H9 (cell line): Measurements from ENCODE around the gene OLIG2. TPM values are rescaled to one million over a fixed set of nuclear protein-coding genes. Genes with fewer than 3 reads are reported as not detected.

Source experiments
- DNase-seq: peaks from one replicate; pipeline ENCODE4 v3.0.0-alpha.2; 2017
- H2AFZ ChIP-seq: one replicate; pipeline ENCODE4 v1.6.1; 2013; ENCODE audit warnings: mild to moderate bottlenecking, low read length, control low read depth, moderate library complexity
- H2AK5ac ChIP-seq: 2 replicates; pipeline ENCODE4 v1.6.1; 2013; ENCODE audit warnings: low read length, control low read depth, mixed read lengths; ENCODE audit not compliant: insufficient read length
- H2BK120ac ChIP-seq: one replicate; pipeline ENCODE4 v1.6.1; 2013; ENCODE audit warnings: low read depth, mild to moderate bottlenecking, low read length, control low read depth, inconsistent platforms; ENCODE audit not compliant: poor library complexity, severe bottlenecking
- H2BK12ac ChIP-seq: 2 replicates; pipeline ENCODE4 v1.6.1; 2013; ENCODE audit warnings: low read length, control low read depth, mixed read lengths, low read depth; ENCODE audit not compliant: insufficient read length
- H2BK15ac ChIP-seq: 2 replicates; pipeline ENCODE4 v1.6.1; 2013; ENCODE audit warnings: low read depth, low read length, control low read depth
- H2BK20ac ChIP-seq: one replicate; pipeline ENCODE4 v1.6.1; 2013; ENCODE audit warnings: low read depth, mild to moderate bottlenecking, low read length, control low read depth, inconsistent platforms; ENCODE audit not compliant: poor library complexity, severe bottlenecking
- H2BK5ac ChIP-seq: 2 replicates; pipeline ENCODE4 v1.6.1; 2013; ENCODE audit warnings: low read length, control low read depth, mixed read lengths; ENCODE audit not compliant: insufficient read length
- H3K14ac ChIP-seq: 2 replicates; pipeline ENCODE4 v1.6.1; 2013; ENCODE audit warnings: low read length, control low read depth; ENCODE audit not compliant: insufficient read depth
- H3K18ac ChIP-seq: 2 replicates; pipeline ENCODE4 v1.6.1; 2013; ENCODE audit warnings: low read depth, mild to moderate bottlenecking, mixed read lengths, low read length, control low read depth; ENCODE audit not compliant: insufficient read length
- H3K23ac ChIP-seq: 2 replicates; pipeline ENCODE4 v1.6.1; 2013; ENCODE audit warnings: low read length, control low read depth, mixed read lengths, low read depth; ENCODE audit not compliant: insufficient read length
- H3K23me2 ChIP-seq: 2 replicates; pipeline ENCODE4 v1.6.1; 2013; ENCODE audit warnings: low read depth, mild to moderate bottlenecking, mixed read lengths, low read length, control low read depth; ENCODE audit not compliant: insufficient read length, poor library complexity, severe bottlenecking
- H3K27ac ChIP-seq: 2 replicates; pipeline ENCODE4 v1.5.1; 2013; ENCODE audit warnings: low read length, control low read depth, mixed read lengths, low read depth; ENCODE audit not compliant: insufficient read length
- H3K27me3 ChIP-seq: 2 replicates; pipeline ENCODE4 v1.6.1; 2013; ENCODE audit warnings: low read length, control low read depth, inconsistent platforms; ENCODE audit not compliant: insufficient read depth
- H3K4ac ChIP-seq: 2 replicates; pipeline ENCODE4 v1.6.1; 2013; ENCODE audit warnings: low read depth, mild to moderate bottlenecking, control low read depth, inconsistent platforms, low read length, moderate library complexity
- H3K4me1 ChIP-seq: 2 replicates; pipeline ENCODE4 v1.6.1; 2013; ENCODE audit warnings: low read length, control low read depth, inconsistent platforms; ENCODE audit not compliant: insufficient read depth
- H3K4me2 ChIP-seq: 2 replicates; pipeline ENCODE4 v1.6.1; 2013; ENCODE audit warnings: low read length, control low read depth, mixed read lengths; ENCODE audit not compliant: insufficient read length, insufficient read depth
- H3K56ac ChIP-seq: 2 replicates; pipeline ENCODE4 v1.6.1; 2013; ENCODE audit warnings: low read depth, mild to moderate bottlenecking, mixed read lengths, low read length, control low read depth; ENCODE audit not compliant: insufficient read length
- H3K79me1 ChIP-seq: 2 replicates; pipeline ENCODE4 v1.6.1; 2013; ENCODE audit warnings: low read depth, mild to moderate bottlenecking, moderate library complexity, low read length, control low read depth, inconsistent platforms; ENCODE audit not compliant: insufficient read depth, poor library complexity, severe bottlenecking
- H3K79me2 ChIP-seq: 2 replicates; pipeline ENCODE4 v1.6.1; 2013; ENCODE audit warnings: low read length, control low read depth, inconsistent platforms; ENCODE audit not compliant: insufficient read depth
- H3K9ac ChIP-seq: 2 replicates; pipeline ENCODE4 v1.6.1; 2013; ENCODE audit warnings: low read length, control low read depth, mixed read lengths; ENCODE audit not compliant: insufficient read length; ENCODE audit errors: extremely low read depth
- H3K9me3 ChIP-seq: one replicate; pipeline ENCODE4 v1.6.1; 2013; ENCODE audit warnings: low read depth, low read length, inconsistent platforms; ENCODE audit not compliant: control insufficient read depth
- H3T11ph ChIP-seq: one replicate; pipeline ENCODE4 v1.6.1; 2013; ENCODE audit warnings: mild to moderate bottlenecking, low read length, control low read depth, inconsistent platforms
- H4K20me1 ChIP-seq: one replicate; pipeline ENCODE4 v1.6.1; 2013; ENCODE audit not compliant: control insufficient read depth, insufficient read length, insufficient read depth
- H4K5ac ChIP-seq: 2 replicates; pipeline ENCODE4 v1.6.1; 2013; ENCODE audit warnings: low read depth, mild to moderate bottlenecking, mixed read lengths, low read length, control low read depth; ENCODE audit not compliant: insufficient read length
- H4K8ac ChIP-seq: replicated peaks from 2 replicates; pipeline ENCODE4 v1.6.1; 2013; ENCODE audit warnings: low read length, control low read depth, mixed read lengths, low read depth; ENCODE audit not compliant: insufficient read length
- H4K91ac ChIP-seq: 2 replicates; pipeline ENCODE4 v1.6.1; 2013; ENCODE audit warnings: low read depth, mild to moderate bottlenecking, moderate library complexity, mixed read lengths, low read length, control low read depth; ENCODE audit not compliant: insufficient read length
- H3K27ac Mint-ChIP-seq, 3 experiments: 2 replicates in 2 of 3; 3 replicates in 1 of 3; pipeline ENCODE4 v1.8.0; 2020 to 2021; ENCODE audit warnings: mixed read lengths in 3 of 3, mild to moderate bottlenecking in 1 of 3, moderate library complexity in 1 of 3
- H3K27me3 Mint-ChIP-seq: 2 replicates; pipeline ENCODE4 v1.8.0; 2021; ENCODE audit warnings: low read depth, mild to moderate bottlenecking, moderate library complexity, mixed read lengths
- H3K36me3 Mint-ChIP-seq, 3 experiments: 2 replicates in 2 of 3; 3 replicates in 1 of 3; pipeline ENCODE4 v1.8.0; 2020 to 2021; ENCODE audit warnings: low read depth in 3 of 3, mixed read lengths in 3 of 3; ENCODE audit not compliant: insufficient read depth in 1 of 3
- H3K4me1 Mint-ChIP-seq, 2 experiments: 2 replicates each; pipeline ENCODE4 v1.8.0; 2020; ENCODE audit warnings: mixed read lengths in 2 of 2
- H3K4me3 Mint-ChIP-seq, 2 experiments: 2 replicates in 1 of 2; 3 replicates in 1 of 2; pipeline ENCODE4 v1.8.0; 2020 to 2021; ENCODE audit warnings: mild to moderate bottlenecking in 2 of 2, mixed read lengths in 2 of 2, moderate library complexity in 1 of 2
- H3K9me3 Mint-ChIP-seq, 2 experiments: 2 replicates in 1 of 2; 3 replicates in 1 of 2; pipeline ENCODE4 v1.8.0; 2020; ENCODE audit warnings: mild to moderate bottlenecking in 2 of 2, mixed read lengths in 2 of 2, moderate library complexity in 1 of 2
- CTCF ChIP-seq: fragments of 200-600 bp; sonication (generic); conservative IDR thresholded peaks from 3 replicates; pipeline ENCODE4 v1.8.0; 2021; ENCODE audit warnings: antibody characterized with exemption, mild to moderate bottlenecking
- WGBS: extraction: QIAGEN DNeasy Blood & Tissue Kit; methylation state at CpG from one replicate; pipeline ENCODE4 v1.1.7; 2013; ENCODE audit warnings: missing lambda C conversion rate, low lambda C conversion rate, mixed read lengths; ENCODE audit not compliant: insufficient read length; ENCODE audit errors: extremely low coverage; 5-methylcytosine and 5-hydroxymethylcytosine counted together
- total RNA-seq: library from RNA; stranded (reverse); gene quantifications from 2 replicates; pipeline ENCODE4 v1.2.1, GENCODE V29; 2021

The OLIG2 gene
- total RNA-seq, 1 experiment from 2014 or later, result 1.4 TPM

- no peak overlapping the region for H4K5ac ChIP-seq
- Mint-ChIP-seq H3K4me1 (peaks cover 11 to 17% of the 10 kb centered on the region in 2 experiments), H3K27me3 (peaks cover 94% of the 10 kb centered on the region), H3K4me3 (peak overlapping the region in 1 of 2 experiments; percentile 10; a peak in 1 of 5 replicates), H3K27ac (no peak overlapping the region), H3K36me3 (peaks cover 0 to 4% (median 0%) of the 10 kb centered on the region in 3 experiments; a peak in 1 of 7 replicates), H3K9me3 (peaks cover 8 to 12% of the 10 kb centered on the region in 2 experiments)
- H2BK15ac ChIP-seq, result no peak overlapping the region
- peak overlapping the region; percentile 42 for H3K4me2 ChIP-seq
- H3K27ac ChIP-seq, result no peak overlapping the region
- H3K27me3 ChIP-seq, result peaks cover 38% of the 10 kb centered on the region
- H4K8ac ChIP-seq, result no peak overlapping the region
- no peak overlapping the region for H3K56ac ChIP-seq
- H4K91ac ChIP-seq, result no peak overlapping the region
- no peak overlapping the region for H3K23ac ChIP-seq
- no peaks in the 10 kb centered on the region for H4K20me1 ChIP-seq
- no peak overlapping the region for H3K14ac ChIP-seq
- no peak overlapping the region for H3K4ac ChIP-seq
- H2BK12ac ChIP-seq, result no peak overlapping the region
- H2BK5ac ChIP-seq, result no peak overlapping the region
- H3K23me2 ChIP-seq, result no peaks in the 10 kb centered on the region
- no peak overlapping the region for H3K9ac ChIP-seq
- H3K79me2 ChIP-seq, result no peaks in the 10 kb centered on the region
- no CpG with 5 or more reads among the region's 18 CpGs for WGBS
- H2BK20ac ChIP-seq, result no peak overlapping the region
- no peak overlapping the region for H2AK5ac ChIP-seq
- no peak overlapping the region for H2AFZ ChIP-seq
- no peak overlapping the region for H3T11ph ChIP-seq
- H3K9me3 ChIP-seq, result no peaks in the 10 kb centered on the region
- H3K79me1 ChIP-seq, result no peaks in the 10 kb centered on the region
- H3K18ac ChIP-seq, result no peak overlapping the region
- no peaks in the 10 kb centered on the region; the same call in 1 of the 2 replicates for H3K4me1 ChIP-seq
- peak; percentile 51 for DNase-seq
- H2BK120ac ChIP-seq, result no peak overlapping the region
- no peak for TF ChIP-seq CTCF
These were observed 39.1 kb downstream of the OLIG2 start for GRCh38 chr21:33064623-33065390.
